PFSK-1 (cell line): Measurements from ENCODE around the gene AQP12B.

ENCODE experiments used
- FOXP2 ChIP-seq: optimal IDR thresholded peaks from 2 replicates; pipeline ENCODE3; 2011; ENCODE audit warnings: borderline replicate concordance, control low read depth, inconsistent platforms; ENCODE audit not compliant: insufficient read depth; ENCODE audit errors: extremely low read length, extremely low read depth
- POLR2AphosphoS5 ChIP-seq: IDR thresholded peaks from 2 replicates; pipeline ENCODE4 v1.6.1; 2012; ENCODE audit warnings: low read depth, mild to moderate bottlenecking, control low read depth, low read length, moderate library complexity
- SIN3A ChIP-seq: IDR thresholded peaks from 2 replicates; pipeline ENCODE4 v1.6.1; 2012; ENCODE audit warnings: mild to moderate bottlenecking, low read length, moderate library complexity, borderline replicate concordance; ENCODE audit not compliant: insufficient read depth
- TAF1 ChIP-seq: IDR thresholded peaks from 2 replicates; pipeline ENCODE4 v1.6.1; 2012; ENCODE audit warnings: low read length, control low read depth, borderline replicate concordance; ENCODE audit not compliant: insufficient read depth
- TF ChIP-seq, protein P1 (sequence below), 2 experiments: IDR thresholded peaks; 2 replicates each; pipeline versions ENCODE4 v1.6.1 to v1.8.0; 2011 to 2012; ENCODE audit warnings: low read depth in 2 of 2, low read length in 2 of 2, control low read depth in 1 of 2, inconsistent platforms in 1 of 2, mild to moderate bottlenecking in 1 of 2, moderate library complexity in 1 of 2; ENCODE audit not compliant: insufficient read depth in 1 of 2

DNA sequence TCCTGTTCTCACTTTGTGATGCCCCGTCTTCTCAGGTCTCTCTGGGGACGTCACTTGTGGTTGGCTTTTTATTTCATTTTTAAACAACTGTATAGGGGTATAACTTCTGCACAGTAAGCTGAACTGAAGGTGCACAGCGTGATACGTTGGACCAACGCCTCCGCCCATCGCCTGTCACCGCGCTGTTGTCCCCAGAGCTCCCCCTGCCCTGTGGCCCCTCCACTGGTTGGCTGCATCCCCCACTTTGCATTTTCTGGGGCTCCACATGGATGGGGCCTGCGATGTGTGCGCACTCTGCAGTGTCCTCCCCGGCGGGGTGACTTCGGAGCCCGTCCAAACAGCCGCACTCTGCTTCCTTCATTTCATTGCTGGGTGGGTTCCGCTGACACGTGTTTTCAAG is 43.1 kb downstream of the AQP12B start:
- TF ChIP-seq POLR2AphosphoS5, result no peak
- TF ChIP-seq, protein P1, sequence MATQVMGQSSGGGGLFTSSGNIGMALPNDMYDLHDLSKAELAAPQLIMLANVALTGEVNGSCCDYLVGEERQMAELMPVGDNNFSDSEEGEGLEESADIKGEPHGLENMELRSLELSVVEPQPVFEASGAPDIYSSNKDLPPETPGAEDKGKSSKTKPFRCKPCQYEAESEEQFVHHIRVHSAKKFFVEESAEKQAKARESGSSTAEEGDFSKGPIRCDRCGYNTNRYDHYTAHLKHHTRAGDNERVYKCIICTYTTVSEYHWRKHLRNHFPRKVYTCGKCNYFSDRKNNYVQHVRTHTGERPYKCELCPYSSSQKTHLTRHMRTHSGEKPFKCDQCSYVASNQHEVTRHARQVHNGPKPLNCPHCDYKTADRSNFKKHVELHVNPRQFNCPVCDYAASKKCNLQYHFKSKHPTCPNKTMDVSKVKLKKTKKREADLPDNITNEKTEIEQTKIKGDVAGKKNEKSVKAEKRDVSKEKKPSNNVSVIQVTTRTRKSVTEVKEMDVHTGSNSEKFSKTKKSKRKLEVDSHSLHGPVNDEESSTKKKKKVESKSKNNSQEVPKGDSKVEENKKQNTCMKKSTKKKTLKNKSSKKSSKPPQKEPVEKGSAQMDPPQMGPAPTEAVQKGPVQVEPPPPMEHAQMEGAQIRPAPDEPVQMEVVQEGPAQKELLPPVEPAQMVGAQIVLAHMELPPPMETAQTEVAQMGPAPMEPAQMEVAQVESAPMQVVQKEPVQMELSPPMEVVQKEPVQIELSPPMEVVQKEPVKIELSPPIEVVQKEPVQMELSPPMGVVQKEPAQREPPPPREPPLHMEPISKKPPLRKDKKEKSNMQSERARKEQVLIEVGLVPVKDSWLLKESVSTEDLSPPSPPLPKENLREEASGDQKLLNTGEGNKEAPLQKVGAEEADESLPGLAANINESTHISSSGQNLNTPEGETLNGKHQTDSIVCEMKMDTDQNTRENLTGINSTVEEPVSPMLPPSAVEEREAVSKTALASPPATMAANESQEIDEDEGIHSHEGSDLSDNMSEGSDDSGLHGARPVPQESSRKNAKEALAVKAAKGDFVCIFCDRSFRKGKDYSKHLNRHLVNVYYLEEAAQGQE (IDR thresholded peaks at IDR 0.05; ENCODE audit: insufficient read depth in 1 of 2, low read depth in 2 of 2, low read length in 2 of 2), result no peak
- TF ChIP-seq TAF1, result no peak
- no peak for TF ChIP-seq SIN3A
- no peak for TF ChIP-seq FOXP2
